CD4-positive, alpha-beta T cell (primary cell): ENCODE results near the gene FLT1. TPM values are rescaled to one million over a fixed set of nuclear protein-coding genes. Genes with fewer than 3 reads are reported as not detected.

Source experiments
- ATAC-seq: fragments of 200-7000 bp; cut with Tn5 transposase; one replicate; pipeline ENCODE4 v1.10.0; 2022; ENCODE audit warnings: mild to moderate bottlenecking; ENCODE audit not compliant: poor library complexity
- CTCF ChIA-PET: fragments of 350-600 bp; sonication (Branson Sonifier 250); formaldehyde crosslinking; loops from one replicate; lab custom pipeline; 2021; ENCODE audit warnings: antibody characterized with exemption, inconsistent platforms; lab: Charles Lee
- POLR2A ChIA-PET: fragments of 350-600 bp; sonication (Branson Sonifier 250); formaldehyde crosslinking; loops from one replicate; lab custom pipeline; 2021; ENCODE audit warnings: antibody characterized with exemption, inconsistent platforms; lab: Charles Lee
- DNase-seq, 14 experiments: peaks; one replicate each; pipeline ENCODE4 v3.0.0-alpha.2; 2013 to 2020; ENCODE audit warnings: mixed read lengths in 2 of 14
- H3K27ac ChIP-seq, 2 donors: one replicate each; pipeline versions ENCODE4 v1.5.1 to v1.7.0; 2013; ENCODE audit warnings: low read length in 2 of 2, low read depth in 1 of 2, mild to moderate bottlenecking in 1 of 2
- H3K27me3 ChIP-seq, 2 experiments: 1 replicate in 1 of 2; 2 replicates in 1 of 2; pipeline versions ENCODE4 v1.6.1 to v1.7.0; 2013; ENCODE audit warnings: low read length in 2 of 2, control low read depth in 1 of 2, mild to moderate bottlenecking in 1 of 2, moderate library complexity in 1 of 2; ENCODE audit not compliant: insufficient read depth in 2 of 2, control insufficient read depth in 1 of 2
- H3K36me3 ChIP-seq: one replicate; pipeline ENCODE4 v1.6.1; 2013; ENCODE audit warnings: low read length, control low read depth; ENCODE audit not compliant: insufficient read depth
- H3K4me1 ChIP-seq: one replicate; pipeline ENCODE4 v1.6.1; 2013; ENCODE audit warnings: low read length, control low read depth; ENCODE audit not compliant: insufficient read depth
- H3K4me3 ChIP-seq: one replicate; pipeline ENCODE4 v1.5.1; 2013; ENCODE audit warnings: mild to moderate bottlenecking, low read length, moderate library complexity
- H3K9me3 ChIP-seq, 2 experiments: 1 replicate in 1 of 2; 2 replicates in 1 of 2; pipeline versions ENCODE4 v1.6.1 to v1.7.0; 2013; ENCODE audit warnings: low read length in 2 of 2, mild to moderate bottlenecking in 2 of 2, control low read depth in 1 of 2, moderate library complexity in 1 of 2; ENCODE audit not compliant: control insufficient read depth in 1 of 2, insufficient read depth in 1 of 2
- H3K27ac Mint-ChIP-seq: one replicate; pipeline ENCODE4 v1.8.0; 2020; ENCODE audit warnings: mixed read lengths
- H3K27me3 Mint-ChIP-seq: one replicate; pipeline ENCODE4 v1.8.0; 2021; ENCODE audit warnings: mixed read lengths
- H3K36me3 Mint-ChIP-seq: one replicate; pipeline ENCODE4 v1.8.0; 2021; ENCODE audit warnings: low read depth, mixed read lengths
- H3K4me1 Mint-ChIP-seq: one replicate; pipeline ENCODE4 v1.8.0; 2021; ENCODE audit warnings: low read depth, mixed read lengths
- H3K4me3 Mint-ChIP-seq: one replicate; pipeline ENCODE4 v1.8.0; 2020; ENCODE audit warnings: mild to moderate bottlenecking, mixed read lengths
- H3K9me3 Mint-ChIP-seq: one replicate; pipeline ENCODE4 v1.8.0; 2020; ENCODE audit warnings: mixed read lengths
- CTCF ChIP-seq: fragments of 200-600 bp; IDR thresholded peaks from one replicate; pipeline ENCODE4 v1.8.0; 2022; ENCODE audit warnings: antibody characterized with exemption, mild to moderate bottlenecking
- intact Hi-C, 2 experiments: fragments of 100-400 bp; cut with DNase I in 1 of 2; cut with micrococcal nuclease in 1 of 2; formaldehyde crosslinking; loops; one replicate each; pipeline versions ENCODE4 v1.15.1 to v1.9.0; 2023 to 2025; cut with DNase I, micrococcal nuclease
- total RNA-seq, 174 experiments: library from RNA in 2 of 174; stranded (reverse) in 2 of 174; gene quantifications; one replicate each; pipeline ENCODE4 v1.2.3 and lab custom pipeline; 2021 to 2026

FLT1 gene
- total RNA-seq, 2 experiments from 2014 or later: 1.1 to 1.2 TPM

GRCh38 chr13:28387740-28388501, 107.0 kb downstream of the FLT1 start:
- ChIA-PET CTCF (no interaction called here), POLR2A (no interaction called here)

DNA sequence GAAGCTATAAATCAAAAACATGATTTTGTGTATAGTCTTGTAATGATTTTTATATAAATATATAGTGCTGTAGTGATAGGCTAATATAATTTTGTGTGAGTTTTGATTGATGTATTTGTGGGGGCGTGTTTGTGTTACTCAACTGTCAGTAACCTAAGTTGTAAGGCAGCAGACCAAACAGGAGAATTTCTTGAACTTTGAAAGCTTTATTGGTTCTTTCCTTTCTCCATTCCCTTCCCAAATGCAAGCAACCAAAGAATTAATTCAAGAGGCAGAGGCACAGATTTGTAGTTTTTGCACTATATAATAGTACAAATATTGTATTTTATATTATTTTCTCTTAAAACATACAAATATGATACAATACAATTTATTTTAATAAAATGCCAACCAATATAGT, 109.6 kb downstream of the FLT1 start:
- no peaks in the 10 kb centered on the region for H3K9me3 Mint-ChIP-seq
- no peak for DNase-seq
- no peak overlapping the region for H3K4me3 ChIP-seq
- no peak for ATAC-seq
- no peak overlapping the region for H3K27ac Mint-ChIP-seq
- H3K4me1 Mint-ChIP-seq: no peaks in the 10 kb centered on the region
- no peaks in the 10 kb centered on the region for H3K36me3 Mint-ChIP-seq
- no peak for TF ChIP-seq CTCF
- H3K36me3 ChIP-seq: no peaks in the 10 kb centered on the region
- no peaks in the 10 kb centered on the region for H3K27me3 Mint-ChIP-seq
- H3K9me3 ChIP-seq: no peaks in the 10 kb centered on the region
- H3K4me1 ChIP-seq: no peaks in the 10 kb centered on the region
- H3K4me3 Mint-ChIP-seq: no peak overlapping the region
- intact Hi-C loops: no loop called here
- POLR2A ChIA-PET: no interaction called here
- no peak overlapping the region for H3K27ac ChIP-seq
- peaks cover 0 to 4% of the 10 kb centered on the region in 2 experiments for H3K27me3 ChIP-seq
- CTCF ChIA-PET: no interaction called here

More at GRCh38 chr13:28387740-28388501, 107.0 kb downstream of the FLT1 start:
- no peak for ATAC-seq
- H3K27me3 Mint-ChIP-seq: no peaks in the 10 kb centered on the region
- no peak for DNase-seq
- H3K4me3 Mint-ChIP-seq: no peak overlapping the region
- H3K27ac ChIP-seq: no peak overlapping the region
- H3K4me1 ChIP-seq: no peaks in the 10 kb centered on the region
- no peak overlapping the region for H3K4me3 ChIP-seq
- H3K9me3 Mint-ChIP-seq: no peaks in the 10 kb centered on the region
- intact Hi-C loops: no loop called here
- H3K27ac Mint-ChIP-seq: no peak overlapping the region
- peaks cover 0 to 4% of the 10 kb centered on the region in 2 experiments for H3K27me3 ChIP-seq
- no peaks in the 10 kb centered on the region for H3K36me3 ChIP-seq
- H3K4me1 Mint-ChIP-seq: no peaks in the 10 kb centered on the region
- TF ChIP-seq CTCF: no peak
- H3K36me3 Mint-ChIP-seq: no peaks in the 10 kb centered on the region
- no peaks in the 10 kb centered on the region for H3K9me3 ChIP-seq

- Histone ChIP-seq H3K36me3 (no peaks in the 10 kb centered on the region), H3K27ac (no peak overlapping the region), H3K4me3 (no peak overlapping the region), H3K4me1 (no peaks in the 10 kb centered on the region), H3K9me3 (no peaks in the 10 kb centered on the region), H3K27me3 (peaks cover 0 to 4% of the 10 kb centered on the region in 2 experiments)
- H3K9me3 Mint-ChIP-seq: no peaks in the 10 kb centered on the region
- H3K27me3 Mint-ChIP-seq: no peaks in the 10 kb centered on the region
- DNase-seq: no peak
- no peaks in the 10 kb centered on the region for H3K4me1 Mint-ChIP-seq
- H3K27ac Mint-ChIP-seq: no peak overlapping the region
- ChIA-PET CTCF (no interaction called here), POLR2A (no interaction called here)
- no peaks in the 10 kb centered on the region for H3K36me3 Mint-ChIP-seq
- intact Hi-C loops: no loop called here
- no peak overlapping the region for H3K4me3 Mint-ChIP-seq
- ATAC-seq: no peak
- TF ChIP-seq CTCF: no peak
Observed at GRCh38 chr13:28384789-28385188, 110.1 kb downstream of the FLT1 start.
